ENCODE measurements around the gene FNBP1. TPM values are rescaled to one million over a fixed set of nuclear protein-coding genes. Genes with fewer than 3 reads are reported as not detected.
"Not testable (repeated sequence)": the region's sequence is repeated elsewhere in the genome, so short reads cannot be mapped to it uniquely, and the experiment has no call there.

FNBP1 gene
- total and polyA plus RNA-seq, 2 of the 8 experiments (the other 6 are each of a cell fraction or from before 2014, with no cell fraction given): 7.2 to 40.9 TPM

DNA sequence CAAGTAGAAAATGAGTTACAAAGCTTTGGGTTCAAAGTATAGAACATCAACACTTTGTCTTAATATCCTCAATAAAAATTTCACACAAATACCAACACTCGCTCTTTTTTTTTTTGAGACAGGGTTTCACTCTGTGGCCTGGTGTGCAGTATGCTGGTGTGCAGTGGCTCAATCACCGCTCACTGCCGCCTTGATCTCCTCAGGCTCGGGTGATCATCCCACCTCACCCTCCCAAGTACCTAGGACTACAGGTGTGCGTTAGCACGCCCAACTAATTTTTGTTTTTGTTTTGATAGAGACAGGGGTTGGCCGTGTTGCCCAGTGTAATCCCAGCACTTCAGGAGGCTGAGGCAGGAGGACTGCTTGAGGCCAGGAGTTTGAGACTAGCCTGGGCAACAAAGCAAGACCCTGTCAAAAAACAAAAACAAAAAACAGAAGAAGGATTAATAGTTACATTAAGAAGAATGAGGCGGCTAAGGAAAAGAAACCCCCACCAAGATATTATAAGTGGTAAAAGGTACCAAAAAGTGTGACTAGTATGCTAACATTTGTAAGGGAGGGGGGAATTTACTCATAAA is 20.3 kb downstream of the FNBP1 start (continued):
- TF ChIP-seq, protein P1, sequence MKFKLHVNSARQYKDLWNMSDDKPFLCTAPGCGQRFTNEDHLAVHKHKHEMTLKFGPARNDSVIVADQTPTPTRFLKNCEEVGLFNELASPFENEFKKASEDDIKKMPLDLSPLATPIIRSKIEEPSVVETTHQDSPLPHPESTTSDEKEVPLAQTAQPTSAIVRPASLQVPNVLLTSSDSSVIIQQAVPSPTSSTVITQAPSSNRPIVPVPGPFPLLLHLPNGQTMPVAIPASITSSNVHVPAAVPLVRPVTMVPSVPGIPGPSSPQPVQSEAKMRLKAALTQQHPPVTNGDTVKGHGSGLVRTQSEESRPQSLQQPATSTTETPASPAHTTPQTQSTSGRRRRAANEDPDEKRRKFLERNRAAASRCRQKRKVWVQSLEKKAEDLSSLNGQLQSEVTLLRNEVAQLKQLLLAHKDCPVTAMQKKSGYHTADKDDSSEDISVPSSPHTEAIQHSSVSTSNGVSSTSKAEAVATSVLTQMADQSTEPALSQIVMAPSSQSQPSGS (IDR thresholded peaks at IDR 0.05; ENCODE audit: low read length): no peak
- TF ChIP-seq SP2 (IDR thresholded peaks at IDR 0.05; ENCODE audit: low read length) (no peak), RBBP5 (IDR thresholded peaks at IDR 0.05; ENCODE audit: borderline replicate concordance, low read depth, low read length) (no peak), KDM1A (IDR thresholded peaks at IDR 0.05; ENCODE audit: borderline replicate concordance, low read length) (no peak), CBX8 (IDR thresholded peaks at IDR 0.05; ENCODE audit: borderline replicate concordance, low read depth, low read length) (no peak), FOSL1 (IDR thresholded peaks at IDR 0.05; ENCODE audit: insufficient read depth, low read depth, low read length) (no peak)

DNA sequence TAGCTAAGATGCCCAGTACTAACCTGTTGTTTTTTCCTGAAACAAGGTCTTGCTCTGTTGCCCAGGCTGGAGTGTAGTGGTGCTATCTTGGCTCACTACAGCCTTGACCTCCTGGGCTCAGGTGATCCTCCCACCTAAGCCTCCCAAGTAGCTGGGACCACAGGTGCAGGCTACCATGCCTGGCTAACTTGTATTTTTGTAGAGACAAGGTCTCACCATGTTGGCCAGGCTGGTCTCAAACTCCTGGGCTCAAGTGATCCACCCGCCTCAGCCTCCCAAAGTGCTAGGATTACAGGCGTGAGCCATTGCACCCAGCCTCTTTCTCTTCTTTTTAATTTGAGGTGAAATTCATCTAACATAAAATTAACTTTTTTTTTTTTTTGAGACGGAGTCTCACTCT is 21.1 kb downstream of the FNBP1 start:
- not testable (repeated sequence) for H3K27ac ChIP-seq (ENCODE audit: low read depth, low read length); H2BK120ac ChIP-seq (replicated peaks; ENCODE audit: low read depth, low read length); H3K9me3 ChIP-seq (ENCODE audit: insufficient read depth in 2 of 2, low read depth in 1 of 2, low read length in 1 of 2); H3K27me3 ChIP-seq (replicated peaks in 1 of 4; ENCODE audit: control insufficient read depth in 3 of 4, extremely low read depth in 1 of 4, insufficient read depth in 3 of 4, low read length in 3 of 4); H3K9ac ChIP-seq (replicated peaks in 1 of 4; ENCODE audit: extremely low read depth in 1 of 4, low read depth in 3 of 4, low read length in 3 of 4); H3K23ac ChIP-seq (ENCODE audit: insufficient read length); H3K14ac ChIP-seq (ENCODE audit: insufficient read length); H3K4me2 ChIP-seq (ENCODE audit: insufficient read depth in 1 of 2, low read depth in 2 of 2, low read length in 2 of 2); H2AFZ ChIP-seq (ENCODE audit: low read length); DNase-seq (ENCODE audit: low read depth in 1 of 2, low spot score in 2 of 2); H4K20me1 ChIP-seq (replicated peaks in 1 of 2; ENCODE audit: control insufficient read depth in 1 of 2, insufficient read depth in 2 of 2, low read length in 2 of 2); H4K91ac ChIP-seq (replicated peaks; ENCODE audit: insufficient read length, low read length); H3K23me2 ChIP-seq (ENCODE audit: low read depth, low read length); H2BK12ac ChIP-seq (ENCODE audit: low read depth, low read length); H2AK5ac ChIP-seq (ENCODE audit: low read depth, low read length); H3K4ac ChIP-seq (replicated peaks; ENCODE audit: insufficient read length, low read depth, low read length); H3K4me3 ChIP-seq (ENCODE audit: extremely low read depth in 1 of 4, insufficient read depth in 2 of 4, low read depth in 3 of 4, low read length in 4 of 4); H2BK20ac ChIP-seq (ENCODE audit: low read length); H4K8ac ChIP-seq (ENCODE audit: extremely low read depth, insufficient read depth, low read length); H3K79me1 ChIP-seq (ENCODE audit: low read depth, low read length); H2BK5ac ChIP-seq (ENCODE audit: low read depth, low read length); FAIRE-seq; H3K56ac ChIP-seq (replicated peaks; ENCODE audit: insufficient read length, low read depth, low read length); H3K36me3 ChIP-seq (ENCODE audit: control insufficient read depth in 2 of 4, insufficient read depth in 4 of 4, low read length in 3 of 4); H4K5ac ChIP-seq (ENCODE audit: insufficient read length, low read depth, low read length); H3K18ac ChIP-seq (ENCODE audit: extremely low read depth, low read length); H2BK15ac ChIP-seq (ENCODE audit: low read length); H3K4me1 ChIP-seq (replicated peaks in 1 of 4; ENCODE audit: control insufficient read depth in 3 of 4, insufficient read depth in 4 of 4, low read length in 3 of 4)
- CTCF ChIA-PET (ENCODE audit: partially characterized antibody): interaction anchor here (0.6 to 1.0 kb wide), 5 partner anchors 9 to 200 kb away, joined by 3 to 6 read pairs (median 4); no protein-coding TSS in a partner anchor
- POLR2A ChIA-PET (ENCODE audit: partially characterized antibody): interaction anchor here (0.7 kb wide), 1 partner anchor 67 kb away, joined by 3 read pairs; no protein-coding TSS in a partner anchor
- H3K79me2 ChIP-seq (ENCODE audit: control insufficient read depth in 1 of 2, insufficient read depth in 2 of 2, low read length in 2 of 2): peaks cover 0 to 18% of the 10 kb centered on the region in 2 experiments; a peak in 1 of 4 replicates
- WGBS, 2 experiments (ENCODE audit: extremely low coverage in 1 of 2, insufficient coverage in 1 of 2, insufficient read length in 1 of 2, insufficient replicate concordance in 2 of 2, low coverage in 1 of 2, low lambda C conversion rate in 2 of 2, missing lambda C conversion rate in 1 of 2): 90% methylated on average over 3 of the region's 3 CpGs; no CpG with 5 or more reads in 1 of the 2 experiments
